Activated T-cell treated with anti-CD3 and anti-CD28 coated beads, Interleukin-2, amount 50 U/mL, for 4 hours (primary cell): Measurements from ENCODE around the gene PITX1. TPM values are rescaled to one million over a fixed set of nuclear protein-coding genes. Genes with fewer than 3 reads are reported as not detected.
"Not testable (repeated sequence)": the region's sequence is repeated elsewhere in the genome, so short reads cannot be mapped to it uniquely, and the experiment has no call there.

Source experiments
- ATAC-seq, 2 donors: fragments of 200-7000 bp; cut with Tn5 transposase; one replicate each; pipeline ENCODE4 v1.10.0; 2021
- DNase-seq: peaks from one replicate; pipeline ENCODE4 v3.0.0-alpha.2; 2020
- H3K27me3 Mint-ChIP-seq: one replicate; pipeline ENCODE4 v1.8.0; 2021; ENCODE audit warnings: low read depth, mixed read lengths
- H3K36me3 Mint-ChIP-seq: one replicate; pipeline ENCODE4 v1.8.0; 2022; ENCODE audit warnings: mixed read lengths; ENCODE audit not compliant: insufficient read depth
- H3K4me1 Mint-ChIP-seq: one replicate; pipeline ENCODE4 v1.8.0; 2021; ENCODE audit warnings: low read depth, mixed read lengths
- H3K4me3 Mint-ChIP-seq: one replicate; pipeline ENCODE4 v1.8.0; 2021; ENCODE audit warnings: mild to moderate bottlenecking, moderate library complexity, mixed read lengths
- H3K9me3 Mint-ChIP-seq: one replicate; pipeline ENCODE4 v1.8.0; 2021; ENCODE audit warnings: mixed read lengths
- total RNA-seq, 3 donors: library from RNA; stranded (reverse); gene quantifications; one replicate each; pipeline ENCODE4 v1.2.1, GENCODE V29; 2021

Gene PITX1
- total RNA-seq = under 1 TPM in 2 of 3 donors, not detected in 1; 0.37 to 0.43 TPM

DNA sequence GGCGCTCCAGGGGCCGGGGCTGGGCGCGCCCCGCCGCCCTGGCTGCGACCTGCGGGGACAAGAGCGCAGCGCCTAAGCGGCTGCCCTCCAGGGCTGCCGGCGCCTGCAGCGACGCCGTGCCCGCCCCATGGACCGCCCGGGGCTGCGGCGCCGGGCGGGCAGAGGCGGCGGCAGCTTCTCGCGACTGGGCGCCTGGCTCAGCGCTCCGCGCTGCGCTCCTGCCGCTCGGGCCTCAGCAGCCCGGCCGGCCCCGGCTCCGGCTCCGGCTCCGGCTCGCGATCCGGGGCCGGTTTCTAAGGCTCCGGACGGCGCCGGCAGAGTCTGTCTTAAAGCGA lies at the start of gene PITX1:
Gene PITX1, minus strand, starts transcription at position 328 of the 335 bp plus-strand sequence. CDS start 347 bp downstream, outside the sequence.
- peak; percentile 46 to 55 for ATAC-seq
- H3K4me1 Mint-ChIP-seq = peaks cover 43% of the 10 kb centered on the region
- no peaks in the 10 kb centered on the region for H3K36me3 Mint-ChIP-seq
- peak within 1 kb of the TSS; percentile 71 for H3K4me3 Mint-ChIP-seq
- H3K27me3 Mint-ChIP-seq = peaks cover 82% of the 10 kb centered on the region
- H3K9me3 Mint-ChIP-seq = no peaks in the 10 kb centered on the region
- no peak for DNase-seq

DNA sequence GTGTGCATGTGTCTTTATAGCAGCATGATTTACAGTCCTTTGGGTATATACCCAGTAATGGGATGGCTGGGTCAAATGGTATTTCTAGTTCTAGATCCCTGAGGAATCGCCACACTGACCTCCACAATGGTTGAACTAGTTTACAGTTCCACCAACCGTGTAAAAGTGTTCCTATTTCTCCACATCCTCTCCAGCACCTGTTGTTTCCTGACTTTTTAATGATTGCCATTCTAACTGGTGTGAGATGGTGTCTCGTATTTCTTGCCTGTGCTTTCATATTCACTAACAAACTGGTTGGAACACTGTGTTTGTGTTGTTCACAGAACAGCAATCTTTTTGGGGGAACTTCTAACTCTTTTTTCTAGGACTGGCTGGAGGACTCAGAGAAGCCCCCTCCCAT lies 49.3 kb upstream of the PITX1 start:
- H3K4me1 Mint-ChIP-seq, ATAC-seq, H3K36me3 Mint-ChIP-seq, H3K9me3 Mint-ChIP-seq, DNase-seq, H3K4me3 Mint-ChIP-seq: not testable (repeated sequence)
- peaks cover 19% of the 10 kb centered on the region for H3K27me3 Mint-ChIP-seq

DNA sequence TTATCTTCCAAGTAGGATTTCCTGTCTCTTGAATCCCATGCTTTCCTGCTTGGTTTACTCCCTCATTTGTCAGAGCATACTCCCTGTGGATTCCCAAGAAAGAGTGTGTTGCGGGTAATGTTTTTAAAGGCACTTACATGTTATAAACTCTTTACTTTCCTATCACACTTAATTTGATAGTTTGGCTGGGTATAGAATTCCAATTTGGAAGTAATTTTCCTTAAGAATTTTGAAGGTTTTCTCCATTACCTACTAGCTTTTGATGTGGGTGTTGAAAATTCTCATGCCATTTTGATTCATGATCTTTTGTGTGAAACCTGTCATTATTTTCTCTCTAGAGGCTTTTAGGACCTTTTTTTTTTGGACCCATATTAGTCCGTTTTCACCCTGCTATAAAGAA lies 47.2 kb upstream of the PITX1 start:
- peaks cover 13% of the 10 kb centered on the region for H3K27me3 Mint-ChIP-seq
- H3K4me3 Mint-ChIP-seq = no peak overlapping the region
- H3K9me3 Mint-ChIP-seq = peaks cover 7% of the 10 kb centered on the region
- ATAC-seq (no peak), DNase-seq (no peak)
- H3K4me1 Mint-ChIP-seq = no peaks in the 10 kb centered on the region
- H3K36me3 Mint-ChIP-seq = no peaks in the 10 kb centered on the region

DNA sequence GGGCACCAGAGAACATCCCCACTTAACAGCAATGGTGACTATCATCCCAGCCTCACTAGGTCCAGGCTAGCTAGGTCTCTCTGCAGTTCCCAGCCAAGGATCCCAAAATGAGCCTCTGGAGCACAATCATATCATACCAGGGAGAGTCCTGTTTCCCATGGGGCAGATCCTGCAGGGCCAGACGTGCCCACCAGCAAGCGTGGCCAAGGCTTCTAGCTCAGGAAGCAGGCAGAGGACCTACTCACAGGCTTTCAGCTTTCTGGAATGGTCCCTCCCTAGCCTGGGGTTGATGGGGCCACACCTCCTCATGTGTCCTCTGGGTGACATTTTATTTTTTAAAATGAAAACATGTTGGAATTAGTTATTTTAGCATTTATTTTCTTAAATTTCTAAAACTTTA lies 45.7 kb upstream of the PITX1 start:
- no peak for DNase-seq
- no peak for ATAC-seq
- Mint-ChIP-seq H3K4me1 (no peaks in the 10 kb centered on the region), H3K4me3 (no peak overlapping the region), H3K27me3 (peaks cover 15% of the 10 kb centered on the region), H3K9me3 (peaks cover 7% of the 10 kb centered on the region), H3K36me3 (no peaks in the 10 kb centered on the region)

DNA sequence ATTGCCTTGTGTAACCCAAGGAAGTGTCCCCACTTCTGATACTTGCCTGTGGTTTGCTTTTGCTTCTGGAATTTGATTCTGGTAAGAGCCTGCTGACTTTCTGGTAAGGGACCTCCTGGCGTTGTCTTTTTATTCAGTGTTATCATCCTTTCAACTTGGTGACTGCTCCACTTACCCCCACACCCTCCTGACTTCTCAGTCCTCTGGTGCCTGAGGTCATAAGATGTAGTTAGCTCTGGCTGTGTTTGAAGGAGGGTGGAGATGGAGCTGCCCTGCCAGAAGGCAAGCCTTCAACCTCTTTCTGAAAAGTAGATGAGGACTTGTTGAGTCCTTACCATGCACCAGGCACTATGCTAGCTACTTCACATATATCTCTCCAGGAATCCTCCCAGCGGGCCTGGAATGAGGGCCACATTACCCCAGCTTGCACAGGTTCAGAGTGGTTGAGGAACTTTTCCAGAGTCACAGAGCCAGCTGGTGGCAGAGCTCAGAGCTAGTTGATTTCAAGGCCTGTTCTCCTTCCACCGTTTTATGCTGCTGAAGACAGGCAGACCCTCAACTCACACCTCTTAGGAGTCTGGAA lies 45.2 kb upstream of the PITX1 start:
- Mint-ChIP-seq H3K4me1 (no peaks in the 10 kb centered on the region), H3K27me3 (peaks cover 13% of the 10 kb centered on the region), H3K36me3 (no peaks in the 10 kb centered on the region), H3K9me3 (peaks cover 7% of the 10 kb centered on the region), H3K4me3 (no peak overlapping the region)
- ATAC-seq (no peak), DNase-seq (no peak)

DNA sequence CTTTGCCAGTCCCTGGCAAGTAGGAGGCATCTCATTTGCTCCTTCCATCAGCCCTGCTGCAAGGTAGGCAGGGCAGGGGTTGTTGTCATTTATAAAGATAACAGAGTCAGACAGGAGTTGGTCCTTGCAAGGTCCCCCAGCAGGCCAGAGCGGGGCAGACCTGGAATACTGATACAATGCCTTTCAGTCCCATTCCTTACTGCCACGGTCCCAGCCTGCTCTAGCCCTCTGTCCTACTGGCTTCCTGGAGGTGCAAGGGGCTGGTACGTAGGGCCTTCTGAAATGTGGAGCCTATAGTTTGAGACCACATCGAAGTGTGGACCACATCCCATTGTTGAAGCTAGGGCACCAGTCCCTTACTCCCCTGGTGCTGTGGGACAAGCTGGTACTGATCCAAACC lies 42.8 kb upstream of the PITX1 start:
- DNase-seq (no peak), ATAC-seq (no peak)
- Mint-ChIP-seq H3K4me1 (no peaks in the 10 kb centered on the region), H3K4me3 (no peak overlapping the region), H3K36me3 (no peaks in the 10 kb centered on the region), H3K9me3 (peaks cover 3% of the 10 kb centered on the region), H3K27me3 (peaks cover 12% of the 10 kb centered on the region)

DNA sequence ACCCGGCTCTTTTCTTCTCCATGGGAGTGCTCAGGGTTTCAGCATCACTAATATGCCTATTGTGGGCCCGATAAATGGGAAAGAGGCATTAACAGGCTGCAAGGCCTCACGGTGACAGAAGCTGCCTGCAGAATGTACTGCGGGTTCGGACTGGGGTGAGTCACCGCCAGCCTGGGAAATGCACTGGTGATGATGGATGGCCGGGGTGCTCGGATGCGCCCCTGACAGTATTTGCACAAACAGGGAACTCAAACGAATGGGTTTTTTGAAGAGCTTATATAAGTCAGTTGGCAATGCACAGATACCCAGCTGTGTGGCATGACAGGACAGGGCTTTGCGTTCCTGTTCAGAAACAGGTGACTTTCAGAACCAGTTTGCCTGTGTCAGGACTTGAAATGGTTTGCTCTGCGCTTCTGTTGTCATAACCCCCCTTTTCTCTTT lies 42.0 kb upstream of the PITX1 start:
- no peak for DNase-seq

DNA sequence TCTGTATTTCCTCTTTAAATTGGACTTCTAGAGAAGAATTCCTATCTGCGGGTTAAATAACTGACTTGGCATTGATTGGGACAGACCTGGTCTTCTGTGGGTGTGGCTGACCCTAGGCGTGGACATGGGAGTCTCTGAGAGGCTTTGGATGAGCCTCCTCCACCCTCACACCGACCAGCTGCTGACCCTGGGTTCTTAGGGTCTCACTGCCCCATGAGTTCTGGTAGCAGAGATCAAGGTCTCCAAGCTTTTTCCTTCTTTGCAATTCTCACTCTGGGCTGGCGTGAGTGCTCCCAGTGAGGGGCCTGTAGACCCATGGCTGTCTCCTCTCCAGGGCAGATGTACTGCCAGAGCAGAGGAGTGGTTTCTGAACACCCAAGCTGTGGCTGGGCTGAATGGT lies 41.6 kb upstream of the PITX1 start:
- Mint-ChIP-seq H3K4me3 (no peak overlapping the region), H3K4me1 (no peaks in the 10 kb centered on the region), H3K9me3 (no peaks in the 10 kb centered on the region), H3K36me3 (no peaks in the 10 kb centered on the region), H3K27me3 (peaks cover 9% of the 10 kb centered on the region)
- DNase-seq (no peak), ATAC-seq (no peak)

More for the DNA sequence above, 42.0 kb upstream of the PITX1 start:
- H3K27me3 Mint-ChIP-seq = peaks cover 12% of the 10 kb centered on the region
- no peak overlapping the region for H3K4me3 Mint-ChIP-seq
- ATAC-seq = no peak
- H3K9me3 Mint-ChIP-seq = peaks cover 3% of the 10 kb centered on the region
- H3K36me3 Mint-ChIP-seq = no peaks in the 10 kb centered on the region
- no peaks in the 10 kb centered on the region for H3K4me1 Mint-ChIP-seq

DNA sequence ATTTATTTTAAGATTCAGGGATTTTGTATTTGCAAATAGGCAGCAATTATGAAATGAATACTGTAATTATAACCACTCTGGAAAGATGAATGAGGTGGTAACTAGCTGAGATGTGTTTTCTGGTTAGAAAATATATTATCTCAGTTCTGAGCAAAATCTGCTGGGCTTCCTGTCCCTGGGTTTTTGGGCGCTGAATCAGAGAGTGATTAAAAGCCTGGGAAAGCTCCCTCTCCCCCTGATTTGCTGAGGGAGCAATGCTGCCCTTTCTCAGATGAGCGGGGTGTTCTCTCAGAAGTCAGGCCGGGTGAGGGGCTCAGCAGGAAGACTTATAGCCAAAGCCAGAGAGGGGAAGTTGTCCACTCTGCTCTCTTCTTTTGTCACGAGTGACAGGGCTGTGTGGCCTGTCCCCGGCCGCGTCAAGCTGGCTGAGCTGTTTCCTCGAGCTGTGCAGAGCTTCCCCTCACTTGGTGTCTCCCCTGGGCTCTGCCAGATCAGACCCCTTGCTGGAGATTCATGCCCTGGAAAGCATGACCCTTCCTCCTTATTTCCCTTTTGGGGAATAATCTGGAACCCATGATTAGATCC lies 39.8 kb upstream of the PITX1 start:
- Mint-ChIP-seq H3K4me3 (no peak overlapping the region), H3K27me3 (peaks cover 9% of the 10 kb centered on the region), H3K9me3 (no peaks in the 10 kb centered on the region), H3K4me1 (no peaks in the 10 kb centered on the region), H3K36me3 (no peaks in the 10 kb centered on the region)
- ATAC-seq = no peak
- DNase-seq = no peak

DNA sequence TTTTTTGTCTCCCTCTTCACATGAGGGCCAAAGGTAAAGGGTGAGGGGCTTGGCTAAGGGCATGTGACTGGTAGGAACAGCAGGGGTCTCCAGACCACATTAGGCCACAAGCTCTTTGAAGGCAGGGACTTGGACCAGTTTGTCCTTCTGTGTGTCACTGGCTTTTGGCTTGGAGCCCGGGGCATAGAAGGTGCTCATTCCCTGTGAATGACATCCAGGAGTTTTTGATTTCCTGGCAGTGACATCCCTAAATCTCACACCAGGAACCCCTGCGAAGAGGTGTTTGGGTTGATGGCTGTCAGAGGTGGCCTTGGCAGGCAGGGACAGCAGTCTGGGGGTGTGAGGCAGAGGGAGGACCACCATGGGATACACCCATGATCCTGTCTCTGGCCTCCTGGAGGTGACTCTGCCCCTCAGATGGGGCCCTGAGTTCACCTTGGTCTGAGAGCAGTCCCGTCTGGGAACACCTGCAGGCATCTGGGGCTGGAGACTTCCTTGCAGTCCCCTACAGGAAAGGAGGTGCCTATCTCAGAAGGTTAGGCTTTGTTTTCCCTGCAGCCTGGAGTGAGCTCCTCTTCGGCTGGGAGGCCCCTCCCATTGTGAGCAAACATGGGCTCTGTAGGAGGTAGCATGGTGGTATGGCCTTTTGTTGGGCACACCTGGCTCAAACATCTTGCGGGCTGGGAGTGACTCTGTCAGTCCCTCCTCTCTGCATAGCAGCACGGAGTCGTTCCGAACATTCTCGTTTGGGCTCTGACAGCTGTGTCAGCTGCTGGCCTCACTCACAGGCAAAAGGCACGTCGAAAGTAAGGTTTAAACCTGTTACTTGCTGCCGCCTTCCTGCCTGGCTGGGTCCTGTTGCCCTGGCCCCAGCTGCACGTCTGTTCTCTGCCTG lies 38.6 kb upstream of the PITX1 start:
- no peaks in the 10 kb centered on the region for H3K4me1 Mint-ChIP-seq
- no peak for DNase-seq

DNA sequence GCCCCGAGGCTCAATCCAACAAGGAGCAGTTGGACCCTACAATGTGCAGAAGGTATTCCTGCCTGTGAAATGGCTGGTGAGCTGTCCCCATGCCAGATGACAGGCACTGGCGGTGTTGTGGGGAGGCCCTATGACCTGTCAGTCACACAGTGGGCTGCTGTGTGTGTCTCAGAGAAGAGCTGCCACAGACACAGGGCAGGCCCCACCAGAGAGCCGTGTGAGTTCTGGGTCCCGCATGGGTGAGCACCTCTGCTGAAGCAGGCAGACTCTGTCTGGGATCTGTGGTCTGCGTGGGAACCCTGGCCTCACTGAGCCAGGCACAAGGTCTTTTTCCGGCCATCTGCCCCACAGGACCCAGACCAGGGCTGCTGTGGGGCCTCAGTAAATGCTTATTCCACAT lies 37.3 kb upstream of the PITX1 start:
- no peak for DNase-seq
- Mint-ChIP-seq H3K9me3 (no peaks in the 10 kb centered on the region), H3K4me3 (no peak overlapping the region), H3K36me3 (no peaks in the 10 kb centered on the region), H3K27me3 (peaks cover 2% of the 10 kb centered on the region), H3K4me1 (no peaks in the 10 kb centered on the region)
- no peak for ATAC-seq

More for the DNA sequence above, 38.6 kb upstream of the PITX1 start:
- H3K9me3 Mint-ChIP-seq = no peaks in the 10 kb centered on the region
- no peaks in the 10 kb centered on the region for H3K36me3 Mint-ChIP-seq
- no peak overlapping the region for H3K4me3 Mint-ChIP-seq
- peaks cover 6% of the 10 kb centered on the region for H3K27me3 Mint-ChIP-seq
- no peak for ATAC-seq

DNA sequence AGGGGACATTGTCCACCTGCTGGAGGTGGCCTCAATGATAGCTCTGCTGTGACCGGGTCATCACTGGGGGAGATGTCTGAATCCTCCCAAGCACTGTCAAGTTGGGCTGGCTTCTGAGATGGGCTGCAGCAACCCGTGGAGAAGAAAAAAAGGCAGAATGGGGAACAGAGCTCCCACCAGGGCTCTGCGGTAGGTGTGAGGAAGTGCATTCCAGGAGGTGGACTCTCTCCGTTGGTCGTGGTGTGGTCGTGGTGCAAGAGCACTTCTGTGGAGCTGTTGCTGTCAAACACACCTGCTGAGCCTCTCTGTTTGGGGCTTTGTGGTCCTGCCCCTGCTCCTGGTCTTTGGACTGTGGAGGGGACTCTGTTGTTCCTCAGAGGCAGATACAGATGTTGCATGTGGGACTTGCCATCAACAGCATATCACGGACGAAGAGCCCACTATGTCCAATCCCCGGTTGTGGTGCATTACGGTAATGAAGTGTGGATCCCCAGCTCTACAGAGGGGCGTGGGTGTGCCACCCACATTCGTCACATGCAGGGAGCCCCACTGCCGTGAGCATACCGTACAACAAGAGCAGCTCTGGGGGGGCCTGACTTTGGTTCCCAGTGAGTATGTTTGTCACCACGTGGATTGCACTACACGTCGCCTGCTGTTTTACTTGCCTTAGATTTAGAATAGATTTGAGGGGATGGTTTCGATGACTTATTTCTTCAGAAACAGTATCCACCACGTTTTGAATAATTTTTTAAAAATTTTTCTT lies 36.0 kb upstream of the PITX1 start:
- Mint-ChIP-seq H3K27me3 (peaks cover 5% of the 10 kb centered on the region), H3K9me3 (no peaks in the 10 kb centered on the region), H3K4me3 (no peak overlapping the region), H3K36me3 (no peaks in the 10 kb centered on the region), H3K4me1 (no peaks in the 10 kb centered on the region)
- DNase-seq (no peak), ATAC-seq (no peak)

DNA sequence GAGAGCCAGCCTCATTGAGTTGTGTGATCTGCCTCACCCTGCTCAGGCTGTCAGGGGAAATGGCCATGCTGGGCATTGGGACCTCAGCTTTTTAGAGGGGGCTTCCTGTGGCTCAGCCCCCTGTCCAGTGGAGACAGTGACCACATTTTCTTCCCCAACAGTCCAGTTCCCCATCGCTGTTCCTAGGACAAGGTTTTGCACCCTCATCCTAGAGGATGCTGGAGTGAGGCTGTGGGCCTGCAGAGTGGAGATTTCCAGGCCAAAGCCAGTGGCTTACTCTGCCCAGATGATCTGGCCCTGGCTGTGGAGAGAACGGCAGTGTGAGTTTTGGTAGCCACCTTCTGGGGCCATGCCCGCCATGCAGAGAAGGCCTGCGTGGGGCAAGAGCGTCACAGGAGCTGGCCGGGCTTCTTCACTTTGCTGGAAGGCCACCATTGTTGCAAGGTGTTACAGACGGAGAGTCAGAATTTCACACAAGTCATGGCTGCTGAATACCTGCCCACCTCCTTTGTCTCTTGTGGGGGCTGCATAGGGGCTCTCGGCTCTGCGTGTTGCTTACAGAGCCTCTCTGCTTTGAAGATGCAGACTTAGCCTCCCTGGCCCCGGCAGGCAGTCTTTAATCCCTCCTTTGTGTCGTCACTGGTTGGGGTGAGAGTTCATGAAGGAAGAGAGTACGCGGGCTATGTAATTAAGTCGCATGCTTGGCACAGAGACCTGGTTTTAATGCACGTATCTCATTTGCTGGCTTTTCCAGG lies 35.2 kb upstream of the PITX1 start:
- Mint-ChIP-seq H3K27me3 (peaks cover 6% of the 10 kb centered on the region), H3K4me3 (no peak overlapping the region), H3K9me3 (no peaks in the 10 kb centered on the region), H3K4me1 (no peaks in the 10 kb centered on the region), H3K36me3 (no peaks in the 10 kb centered on the region)
- ATAC-seq (no peak), DNase-seq (no peak)

DNA sequence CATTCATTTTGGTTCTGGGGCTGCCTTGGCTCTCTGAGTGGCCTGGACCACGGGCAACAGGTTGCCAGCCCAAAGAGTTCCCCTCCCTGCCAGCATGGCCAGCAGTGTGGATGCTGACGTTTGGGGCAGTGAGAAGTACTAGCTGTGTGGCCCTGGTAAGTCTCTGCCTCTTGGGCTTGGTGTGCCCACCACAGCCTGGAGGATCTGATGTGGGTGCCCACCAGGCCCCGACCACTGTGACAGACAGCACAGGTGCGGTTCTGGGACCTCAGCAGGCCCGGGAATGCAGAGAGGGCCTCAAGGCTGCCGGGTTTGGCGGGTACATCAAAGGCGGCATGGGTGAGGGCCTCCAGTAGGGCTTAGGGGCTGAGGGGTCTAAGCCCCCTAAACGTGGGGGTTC lies 33.6 kb upstream of the PITX1 start:
- Mint-ChIP-seq H3K36me3 (no peaks in the 10 kb centered on the region), H3K27me3 (peaks cover 8% of the 10 kb centered on the region), H3K9me3 (no peaks in the 10 kb centered on the region), H3K4me3 (no peak overlapping the region), H3K4me1 (no peaks in the 10 kb centered on the region)
- DNase-seq (no peak), ATAC-seq (no peak)
